Urinary bladder (tissue), 4 donors: ENCODE measurements around the gene OSBPL2. TPM values are rescaled to one million over a fixed set of nuclear protein-coding genes. Genes with fewer than 3 reads are reported as not detected.

Experiments used
- DNase-seq: peaks from one replicate; pipeline ENCODE4 v3.0.0-alpha.2; 2015; ENCODE audit errors: extremely low spot score
- H3K27ac ChIP-seq: one replicate; pipeline ENCODE4 v1.5.1; 2013; ENCODE audit warnings: low read depth, mild to moderate bottlenecking, moderate library complexity
- H3K36me3 ChIP-seq: one replicate; pipeline ENCODE4 v1.6.1; 2013; ENCODE audit warnings: mild to moderate bottlenecking, moderate library complexity; ENCODE audit not compliant: insufficient read depth
- H3K4me1 ChIP-seq: one replicate; pipeline ENCODE4 v1.6.1; 2013; ENCODE audit warnings: mild to moderate bottlenecking, moderate library complexity; ENCODE audit not compliant: insufficient read depth
- H3K4me3 ChIP-seq: one replicate; pipeline ENCODE4 v1.5.1; 2013; ENCODE audit warnings: low read depth, low read length
- WGBS: extraction: QIAGEN DNeasy Blood & Tissue Kit; methylation state at CpG from one replicate; pipeline ENCODE4 v1.1.7; 2013; 5-methylcytosine and 5-hydroxymethylcytosine counted together
- polyA plus RNA-seq: library from polyadenylated mRNA; stranded (reverse); fragments of 200-250 nt; gene quantifications from one replicate; pipeline ENCODE4 v1.2.3, GENCODE V29; 2013
- total RNA-seq: library from RNA; depleted of rRNA; stranded (reverse); fragments of >200 nt; gene quantifications from one replicate; pipeline ENCODE4 v1.2.3, GENCODE V29; 2014
- donor health status: healthy with polysubstance abuse.
- donor health status: healthy.

The OSBPL2 gene
- total and polyA plus RNA-seq, 2 donors = 24.7 to 40.1 TPM

- no peak overlapping the region for H3K4me3 ChIP-seq
- H3K4me1 ChIP-seq = no peaks in the 10 kb centered on the region
- WGBS = 94% methylated on average over 55 of the region's 55 CpGs
- no peak overlapping the region for H3K27ac ChIP-seq
- H3K36me3 ChIP-seq = peaks cover 7% of the 10 kb centered on the region
- no peak for DNase-seq
These were observed 75.4 kb downstream of the OSBPL2 start for GRCh38 chr20:62313460-62314338.

- Histone ChIP-seq H3K27ac (no peak overlapping the region), H3K4me3 (no peak overlapping the region), H3K36me3 (peaks cover 7% of the 10 kb centered on the region), H3K4me1 (no peaks in the 10 kb centered on the region)
- DNase-seq = no peak
- 93% methylated on average over 12 of the region's 12 CpGs for WGBS
These were observed 76.0 kb downstream of the OSBPL2 start for GRCh38 chr20:62314339-62314638.

GRCh38 chr20:62314711-62315302 is 76.5 kb downstream of the OSBPL2 start:
- Histone ChIP-seq H3K4me3 (no peak overlapping the region), H3K4me1 (no peaks in the 10 kb centered on the region), H3K36me3 (peaks cover 7% of the 10 kb centered on the region), H3K27ac (no peak overlapping the region)
- WGBS = 91% methylated on average over 25 of the region's 25 CpGs
- no peak for DNase-seq

- WGBS = 94% methylated on average over 12 of the region's 12 CpGs
- Histone ChIP-seq H3K36me3 (peaks cover 3% of the 10 kb centered on the region), H3K4me1 (no peaks in the 10 kb centered on the region), H3K4me3 (no peak overlapping the region), H3K27ac (no peak overlapping the region)
- no peak for DNase-seq
These were observed 77.5 kb downstream of the OSBPL2 start for GRCh38 chr20:62315773-62316172.

GRCh38 chr20:62316331-62317166 is 78.2 kb downstream of the OSBPL2 start:
- H3K4me1 ChIP-seq = no peaks in the 10 kb centered on the region
- peaks cover 3% of the 10 kb centered on the region for H3K36me3 ChIP-seq
- H3K4me3 ChIP-seq = no peak overlapping the region
- no peak overlapping the region for H3K27ac ChIP-seq
- 85% methylated on average over 40 of the region's 40 CpGs for WGBS
- no peak for DNase-seq

GRCh38 chr20:62317167-62317655 is 78.9 kb downstream of the OSBPL2 start:
- Histone ChIP-seq H3K36me3 (peaks cover 5% of the 10 kb centered on the region), H3K27ac (no peak overlapping the region), H3K4me3 (no peak overlapping the region), H3K4me1 (no peaks in the 10 kb centered on the region)
- DNase-seq = no peak
- 79% methylated on average over 18 of the region's 18 CpGs for WGBS

- 87% methylated on average over 36 of the region's 36 CpGs for WGBS
- no peak for DNase-seq
- H3K4me1 ChIP-seq = no peaks in the 10 kb centered on the region
- H3K36me3 ChIP-seq = peaks cover 7% of the 10 kb centered on the region
- H3K27ac ChIP-seq = no peak overlapping the region
- no peak overlapping the region for H3K4me3 ChIP-seq
These were observed 80.4 kb downstream of the OSBPL2 start for GRCh38 chr20:62318400-62319345.

- WGBS = 80% methylated on average over 29 of the region's 29 CpGs
- H3K27ac ChIP-seq = no peak overlapping the region
These were observed 81.1 kb downstream of the OSBPL2 start for GRCh38 chr20:62319346-62319909.

GRCh38 chr20:62320581-62321354 is 82.4 kb downstream of the OSBPL2 start:
- H3K4me1 ChIP-seq = no peaks in the 10 kb centered on the region
- DNase-seq = no peak
- peaks cover 11% of the 10 kb centered on the region for H3K36me3 ChIP-seq
- H3K27ac ChIP-seq = no peak overlapping the region
- no peak overlapping the region for H3K4me3 ChIP-seq
- 88% methylated on average over 22 of the region's 22 CpGs for WGBS

More at GRCh38 chr20:62319346-62319909, 81.1 kb downstream of the OSBPL2 start:
- Histone ChIP-seq H3K4me3 (no peak overlapping the region), H3K4me1 (no peaks in the 10 kb centered on the region), H3K36me3 (peaks cover 9% of the 10 kb centered on the region)
- no peak for DNase-seq

- no peak for DNase-seq
- 88% methylated on average over 7 of the region's 7 CpGs for WGBS
- Histone ChIP-seq H3K36me3 (peaks cover 13% of the 10 kb centered on the region), H3K4me3 (no peak overlapping the region), H3K4me1 (no peaks in the 10 kb centered on the region), H3K27ac (no peak overlapping the region)
These were observed 83.2 kb downstream of the OSBPL2 start for GRCh38 chr20:62321521-62321948.

- H3K4me3 ChIP-seq = no peak overlapping the region
- DNase-seq = no peak
- 97% methylated on average over 16 of the region's 16 CpGs for WGBS
- no peak overlapping the region for H3K27ac ChIP-seq
- peaks cover 13% of the 10 kb centered on the region for H3K36me3 ChIP-seq
- H3K4me1 ChIP-seq = no peaks in the 10 kb centered on the region
These were observed 83.7 kb downstream of the OSBPL2 start for GRCh38 chr20:62321975-62322374.

GRCh38 chr20:62322492-62323041 is 84.2 kb downstream of the OSBPL2 start:
- WGBS = 91% methylated on average over 16 of the region's 16 CpGs
- no peak overlapping the region for H3K4me3 ChIP-seq
- H3K4me1 ChIP-seq = no peaks in the 10 kb centered on the region
- DNase-seq = no peak
- no peak overlapping the region for H3K27ac ChIP-seq
- peaks cover 13% of the 10 kb centered on the region for H3K36me3 ChIP-seq
